Neutrophil (primary cell): ENCODE data around the gene COL11A2.

Experiments used
- H3K27ac ChIP-seq: fragments of 200-600 bp; sonication (generic); 2 replicates; pipeline ENCODE4 v1.5.1; 2016; ENCODE audit warnings: mild to moderate bottlenecking, moderate library complexity
- H3K27me3 ChIP-seq: fragments of 200-600 bp; sonication (generic); 2 replicates; pipeline ENCODE4 v1.6.0; 2016; ENCODE audit warnings: mild to moderate bottlenecking
- H3K36me3 ChIP-seq: fragments of 200-600 bp; sonication (generic); 2 replicates; pipeline ENCODE4 v1.5.1; 2017
- H3K4me1 ChIP-seq, 2 experiments: fragments of 200-600 bp in 1 of 2; sonication (generic) in 1 of 2; 1 replicate in 1 of 2; 2 replicates in 1 of 2; pipeline versions ENCODE4 v1.5.1 to v1.6.1; 2013 to 2016; ENCODE audit warnings: low read depth in 1 of 2, low read length in 1 of 2, mild to moderate bottlenecking in 1 of 2, moderate library complexity in 1 of 2; ENCODE audit not compliant: control insufficient read depth in 1 of 2, insufficient read depth in 1 of 2
- H3K4me3 ChIP-seq, 2 experiments: fragments of 200-600 bp in 1 of 2; sonication (generic) in 1 of 2; 1 replicate in 1 of 2; 2 replicates in 1 of 2; pipeline ENCODE4 v1.5.1; 2013 to 2016; ENCODE audit warnings: low read depth in 1 of 2, low read length in 1 of 2, mild to moderate bottlenecking in 1 of 2, moderate library complexity in 1 of 2
- H3K9me3 ChIP-seq: fragments of 200-600 bp; sonication (generic); 2 replicates; pipeline ENCODE4 v1.5.1; 2016
- CTCF ChIP-seq: fragments of 200-600 bp; sonication (generic); IDR thresholded peaks from 2 replicates; pipeline ENCODE4 v1.5.1; 2016; ENCODE audit warnings: antibody characterized with exemption

Gene COL11A2

GRCh38 chr6:33116841-33117711 is 75.2 kb downstream of the COL11A2 start:
- no peak overlapping the region for H3K4me3 ChIP-seq
- H3K27ac ChIP-seq, result no peak overlapping the region
- H3K27me3 ChIP-seq, result peaks cover 77% of the 10 kb centered on the region
- no peak for TF ChIP-seq CTCF
- H3K4me1 ChIP-seq, result no peaks in the 10 kb centered on the region
- no peaks in the 10 kb centered on the region for H3K36me3 ChIP-seq
- H3K9me3 ChIP-seq, result no peaks in the 10 kb centered on the region

DNA sequence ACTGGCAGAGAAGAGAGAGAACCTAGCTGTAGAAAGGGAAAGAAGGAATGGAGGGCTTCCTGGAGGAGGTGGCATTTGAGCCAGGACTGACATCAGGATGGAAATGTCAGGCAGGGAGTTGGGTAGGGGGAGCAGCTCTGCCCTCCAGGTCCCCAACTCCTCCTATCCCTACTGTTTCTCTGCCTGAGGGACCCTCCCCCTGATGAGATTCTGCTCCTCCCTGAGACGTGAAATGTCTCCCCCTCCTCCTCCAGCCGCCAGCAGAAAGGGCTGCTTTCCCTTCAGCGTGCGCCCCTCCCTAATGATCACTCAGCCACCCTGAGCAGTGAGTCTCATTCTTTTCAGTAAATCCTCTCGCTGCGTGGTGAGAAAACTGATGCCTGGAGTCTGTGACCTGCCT is 75.8 kb downstream of the COL11A2 start:
- no peak for TF ChIP-seq CTCF
- Histone ChIP-seq H3K4me3 (no peak overlapping the region), H3K27me3 (peaks cover 77% of the 10 kb centered on the region), H3K36me3 (no peaks in the 10 kb centered on the region), H3K27ac (no peak overlapping the region), H3K4me1 (no peaks in the 10 kb centered on the region), H3K9me3 (no peaks in the 10 kb centered on the region)

- no peak overlapping the region for H3K27ac ChIP-seq
- H3K36me3 ChIP-seq, result no peaks in the 10 kb centered on the region
- peaks cover 80% of the 10 kb centered on the region for H3K27me3 ChIP-seq
- TF ChIP-seq CTCF, result no peak
- H3K4me3 ChIP-seq, result no peak overlapping the region
- H3K9me3 ChIP-seq, result no peaks in the 10 kb centered on the region
- H3K4me1 ChIP-seq, result no peaks in the 10 kb centered on the region
Observed at GRCh38 chr6:33114406-33114805, 77.9 kb downstream of the COL11A2 start.

- Histone ChIP-seq H3K4me1 (no peaks in the 10 kb centered on the region), H3K9me3 (no peaks in the 10 kb centered on the region), H3K4me3 (no peak overlapping the region), H3K27me3 (peaks cover 77% of the 10 kb centered on the region), H3K36me3 (no peaks in the 10 kb centered on the region), H3K27ac (no peak overlapping the region)
- TF ChIP-seq CTCF, result no peak
Observed at GRCh38 chr6:33113755-33114154, 78.5 kb downstream of the COL11A2 start.
